Prostate gland (tissue), 2 donors: ENCODE data around the gene ARHGAP6.
"Not testable (repeated sequence)": the region's sequence is repeated elsewhere in the genome, so short reads cannot be mapped to it uniquely, and the experiment has no call there.

ENCODE experiments used
- CTCF ChIP-seq, 4 experiments: fragments of 200-600 bp in 2 of 4; fragments of 450-650 bp in 2 of 4; sonication (generic) in 2 of 4; IDR thresholded peaks; 1 replicate in 3 of 4; 2 replicates in 1 of 4; pipeline ENCODE4 v1.5.1; 2016 to 2019; ENCODE audit warnings: antibody characterized with exemption in 4 of 4, mild to moderate bottlenecking in 2 of 4, moderate library complexity in 2 of 4
- POLR2A ChIP-seq: fragments of 450-650 bp; IDR thresholded peaks from one replicate; pipeline ENCODE4 v1.6.1; 2016; ENCODE audit warnings: antibody characterized with exemption, mild to moderate bottlenecking
- POLR2AphosphoS5 ChIP-seq: sonication (generic); formaldehyde crosslinking; IDR thresholded peaks from one replicate; pipeline ENCODE4 v1.6.1; 2017; ENCODE audit warnings: antibody characterized with exemption

GRCh38 chrX:11519234-11519633 is 146.5 kb downstream of the ARHGAP6 start:
- TF ChIP-seq CTCF (IDR thresholded peaks at IDR 0.05); POLR2AphosphoS5; POLR2A: not testable (repeated sequence)
